Activated CD4-positive, alpha-beta T cell treated with anti-CD3 and anti-CD28 coated beads, Interleukin-2, amount 50 U/mL, for 16 hours (primary cell): Measurements from ENCODE around the gene SH3D19.
"Not testable (repeated sequence)": the region's sequence is repeated elsewhere in the genome, so short reads cannot be mapped to it uniquely, and the experiment has no call there.

Experiments
- DNase-seq: peaks from one replicate; pipeline ENCODE4 v3.0.0-alpha.2; 2020

SH3D19 gene

GRCh38 chr4:151093203-151093602 is 232.2 kb downstream of the SH3D19 start:
- DNase-seq = no peak

GRCh38 chr4:151092488-151092887 is 232.9 kb downstream of the SH3D19 start:
- DNase-seq = no peak

GRCh38 chr4:151091047-151091446 is 234.4 kb downstream of the SH3D19 start:
- DNase-seq = no peak

GRCh38 chr4:151087467-151087866 is 237.9 kb downstream of the SH3D19 start:
- DNase-seq = no peak

GRCh38 chr4:151077978-151078377 is 247.4 kb downstream of the SH3D19 start:
- not testable (repeated sequence) for DNase-seq

GRCh38 chr4:151074416-151074916 is 250.9 kb downstream of the SH3D19 start:
- DNase-seq = no peak
